Measurements from ENCODE around the gene TNNT2. TPM values are rescaled to one million over a fixed set of nuclear protein-coding genes. Genes with fewer than 3 reads are reported as not detected.

The TNNT2 gene
- total RNA-seq, 1 donor from 2014 or later: not detected

GRCh38 chr1:201348211-201348566, 29.3 kb downstream of the TNNT2 start:
- H3K4me1 ChIP-seq: no peaks in the 10 kb centered on the region
- no peak overlapping the region for H3K27ac ChIP-seq
- DNase-seq (ENCODE audit: low spot score in 2 of 2): no peak
- no peak overlapping the region for H3K4me3 ChIP-seq
- intact Hi-C loops (cut with DNase I): loop anchor here (5.0 kb wide), 1 partner anchor 164 kb away; no protein-coding TSS in a partner anchor
- TF ChIP-seq CTCF (IDR thresholded peaks at IDR 0.05): peak in 1 of 3 experiments; percentile 40
- H3K36me3 ChIP-seq: no peaks in the 10 kb centered on the region
- no peaks in the 10 kb centered on the region for H3K27me3 ChIP-seq
- H3K9me3 ChIP-seq: no peaks in the 10 kb centered on the region

GRCh38 chr1:201347498-201348210, 29.8 kb downstream of the TNNT2 start:
- Histone ChIP-seq H3K36me3 (no peaks in the 10 kb centered on the region), H3K4me1 (no peaks in the 10 kb centered on the region), H3K27me3 (no peaks in the 10 kb centered on the region), H3K4me3 (no peak overlapping the region), H3K9me3 (no peaks in the 10 kb centered on the region), H3K27ac (no peak overlapping the region)
- DNase-seq (ENCODE audit: low spot score in 2 of 2): no peak
- no peak for TF ChIP-seq CTCF (IDR thresholded peaks at IDR 0.05)
- intact Hi-C loops (cut with DNase I): loop anchor here (5.0 kb wide), 1 partner anchor 165 kb away; no protein-coding TSS in a partner anchor

- TF ChIP-seq CTCF (IDR thresholded peaks at IDR 0.05): no peak
- intact Hi-C loops (cut with DNase I): loop anchor here (5.0 kb wide), 1 partner anchor 165 kb away; no protein-coding TSS in a partner anchor
- no peaks in the 10 kb centered on the region for H3K27me3 ChIP-seq
- H3K36me3 ChIP-seq: no peaks in the 10 kb centered on the region
- no peak for DNase-seq (ENCODE audit: low spot score in 2 of 2)
- no peak overlapping the region for H3K4me3 ChIP-seq
- no peak overlapping the region for H3K27ac ChIP-seq
- H3K9me3 ChIP-seq: no peaks in the 10 kb centered on the region
- H3K4me1 ChIP-seq: no peaks in the 10 kb centered on the region
Measured at GRCh38 chr1:201346987-201347386, 30.5 kb downstream of the TNNT2 start.

- H3K27ac ChIP-seq: no peak overlapping the region
- TF ChIP-seq CTCF (IDR thresholded peaks at IDR 0.05): peak in 2 of 3 experiments; percentile 15 to 40
- no peaks in the 10 kb centered on the region for H3K36me3 ChIP-seq
- H3K4me3 ChIP-seq: no peak overlapping the region
- intact Hi-C loops (cut with DNase I): loop anchor here (5.0 kb wide), 1 partner anchor 166 kb away; no protein-coding TSS in a partner anchor
- H3K9me3 ChIP-seq: no peaks in the 10 kb centered on the region
- no peaks in the 10 kb centered on the region for H3K27me3 ChIP-seq
- no peaks in the 10 kb centered on the region for H3K4me1 ChIP-seq
- DNase-seq (ENCODE audit: low spot score in 2 of 2): no peak
Measured at GRCh38 chr1:201346337-201346939, 31.0 kb downstream of the TNNT2 start.

GRCh38 chr1:201345081-201345355, 32.5 kb downstream of the TNNT2 start:
- H3K27ac ChIP-seq: no peak overlapping the region
- no peaks in the 10 kb centered on the region for H3K9me3 ChIP-seq
- intact Hi-C loops (cut with DNase I): loop anchor here (5.0 kb wide), 1 partner anchor 167 kb away; no protein-coding TSS in a partner anchor
- no peak for DNase-seq (ENCODE audit: low spot score in 2 of 2)
- TF ChIP-seq CTCF (IDR thresholded peaks at IDR 0.05): no peak
- no peaks in the 10 kb centered on the region for H3K36me3 ChIP-seq
- H3K4me1 ChIP-seq: no peaks in the 10 kb centered on the region
- H3K27me3 ChIP-seq: no peaks in the 10 kb centered on the region
- no peak overlapping the region for H3K4me3 ChIP-seq

Data from ascending aorta (tissue), 2 donors.